Measurements from ENCODE around the gene CAMTA1.

- no peak for TF ChIP-seq CTCF (IDR thresholded peaks at IDR 0.05; ENCODE audit: borderline replicate concordance, extremely low read depth, low read length, poor library complexity, severe bottlenecking)
- TF ChIP-seq EZH2 (IDR thresholded peaks at IDR 0.05; ENCODE audit: borderline replicate concordance, low read depth, low read length, severe bottlenecking): no peak
These were observed 598.6 kb downstream of the CAMTA1 start for GRCh38 chr1:7383671-7384520.

Measured in DND-41 (cell line).